Measurements from ENCODE around the gene COMMD1.

Gene COMMD1

GRCh38 chr2:61988462-61989366 is 83.2 kb downstream of the COMMD1 start:
- H3K4me3 ChIP-seq (ENCODE audit: insufficient read depth, low read length, poor library complexity, severe bottlenecking) = no peak overlapping the region
- H2AFZ ChIP-seq (ENCODE audit: low read depth, low read length, severe bottlenecking) = no peak overlapping the region
- H3K27ac ChIP-seq (ENCODE audit: low read depth, low read length) = no peak overlapping the region
- H3F3A ChIP-seq (ENCODE audit: insufficient read depth) = no peaks in the 10 kb centered on the region
- H3K4me2 ChIP-seq (ENCODE audit: low read depth, low read length, poor library complexity, severe bottlenecking) = no peak overlapping the region
- peaks cover 5% of the 10 kb centered on the region for H4K20me1 ChIP-seq (ENCODE audit: low read depth, low read length)
- no peak for TF ChIP-seq CTCF (IDR thresholded peaks at IDR 0.05; ENCODE audit: insufficient read depth, low read length, poor library complexity, severe bottlenecking)
- no peak for TF ChIP-seq EZH2phosphoT487 (conservative IDR thresholded peaks at IDR 0.05; ENCODE audit: low read length)
- H3K9ac ChIP-seq (ENCODE audit: low read length) = no peak overlapping the region
- H3K36me3 ChIP-seq (ENCODE audit: low read length) = no peaks in the 10 kb centered on the region
- no peaks in the 10 kb centered on the region for H3K9me3 ChIP-seq (ENCODE audit: insufficient read depth, low read length)
- H3K9me2 ChIP-seq (replicated peaks; ENCODE audit: insufficient read depth, low read length) = no peaks in the 10 kb centered on the region
- no peaks in the 10 kb centered on the region for H3K27me3 ChIP-seq (ENCODE audit: low read length)
- no peaks in the 10 kb centered on the region for H3K79me2 ChIP-seq (ENCODE audit: insufficient read depth, low read length)

- H4K20me1 ChIP-seq (ENCODE audit: low read depth, low read length) = peaks cover 5% of the 10 kb centered on the region
- no peak overlapping the region for H3K27ac ChIP-seq (ENCODE audit: low read depth, low read length)
- H3K4me2 ChIP-seq (ENCODE audit: low read depth, low read length, poor library complexity, severe bottlenecking) = no peak overlapping the region
- H3K9me3 ChIP-seq (ENCODE audit: insufficient read depth, low read length) = no peaks in the 10 kb centered on the region
- H3K9me2 ChIP-seq (replicated peaks; ENCODE audit: insufficient read depth, low read length) = no peaks in the 10 kb centered on the region
- no peak overlapping the region for H2AFZ ChIP-seq (ENCODE audit: low read depth, low read length, severe bottlenecking)
- no peaks in the 10 kb centered on the region for H3F3A ChIP-seq (ENCODE audit: insufficient read depth)
- no peaks in the 10 kb centered on the region for H3K79me2 ChIP-seq (ENCODE audit: insufficient read depth, low read length)
- H3K36me3 ChIP-seq (ENCODE audit: low read length) = no peaks in the 10 kb centered on the region
- no peaks in the 10 kb centered on the region for H3K27me3 ChIP-seq (ENCODE audit: low read length)
- H3K4me3 ChIP-seq (ENCODE audit: insufficient read depth, low read length, poor library complexity, severe bottlenecking) = no peak overlapping the region
- no peak overlapping the region for H3K9ac ChIP-seq (ENCODE audit: low read length)
- TF ChIP-seq EZH2phosphoT487 (conservative IDR thresholded peaks at IDR 0.05; ENCODE audit: low read length) (no peak), CTCF (IDR thresholded peaks at IDR 0.05; ENCODE audit: insufficient read depth, low read length, poor library complexity, severe bottlenecking) (peak; percentile 60)
Measured at GRCh38 chr2:61993422-61994024, 88.0 kb downstream of the COMMD1 start.

- TF ChIP-seq CTCF (IDR thresholded peaks at IDR 0.05; ENCODE audit: insufficient read depth, low read length, poor library complexity, severe bottlenecking) (no peak), EZH2phosphoT487 (conservative IDR thresholded peaks at IDR 0.05; ENCODE audit: low read length) (no peak)
- no peak overlapping the region for H3K4me3 ChIP-seq (ENCODE audit: insufficient read depth, low read length, poor library complexity, severe bottlenecking)
- H3K9me3 ChIP-seq (ENCODE audit: insufficient read depth, low read length) = no peaks in the 10 kb centered on the region
- no peaks in the 10 kb centered on the region for H3F3A ChIP-seq (ENCODE audit: insufficient read depth)
- H3K9me2 ChIP-seq (replicated peaks; ENCODE audit: insufficient read depth, low read length) = no peaks in the 10 kb centered on the region
- H3K27ac ChIP-seq (ENCODE audit: low read depth, low read length) = no peak overlapping the region
- H2AFZ ChIP-seq (ENCODE audit: low read depth, low read length, severe bottlenecking) = no peak overlapping the region
- H3K36me3 ChIP-seq (ENCODE audit: low read length) = no peaks in the 10 kb centered on the region
- H3K79me2 ChIP-seq (ENCODE audit: insufficient read depth, low read length) = no peaks in the 10 kb centered on the region
- no peaks in the 10 kb centered on the region for H3K27me3 ChIP-seq (ENCODE audit: low read length)
- no peak overlapping the region for H3K4me2 ChIP-seq (ENCODE audit: low read depth, low read length, poor library complexity, severe bottlenecking)
- no peak overlapping the region for H3K9ac ChIP-seq (ENCODE audit: low read length)
- H4K20me1 ChIP-seq (ENCODE audit: low read depth, low read length) = peaks cover 5% of the 10 kb centered on the region
Measured at GRCh38 chr2:61994531-61994930, 89.1 kb downstream of the COMMD1 start.

All from SU-DHL-6 (cell line).